Tibial artery (tissue), 4 donors: ENCODE data around the gene IFITM5.
A peak's percentile ranks its signal among the peaks of the same experiment; 100 is the strongest.

Experiments used
- DNase-seq, 2 donors: peaks; one replicate each; pipeline ENCODE4 v3.0.0-alpha.2; 2019
- H3K27ac ChIP-seq, 2 donors: fragments of 200-600 bp; sonication (generic) in 1 of 2; 1 replicate in 1 of 2; 2 replicates in 1 of 2; pipeline ENCODE4 v1.5.1; 2018 to 2019; ENCODE audit warnings: mild to moderate bottlenecking in 1 of 2
- H3K27me3 ChIP-seq, 2 donors: fragments of 200-600 bp; sonication (generic) in 1 of 2; one replicate each; pipeline versions ENCODE4 v1.5.1 to v1.6.0; 2016 to 2019
- H3K36me3 ChIP-seq, 3 donors: fragments of 200-600 bp; sonication (generic) in 2 of 3; one replicate each; pipeline ENCODE4 v1.5.1; 2016 to 2019; ENCODE audit warnings: mild to moderate bottlenecking in 2 of 3
- H3K4me1 ChIP-seq, 4 donors: fragments of 200-600 bp; sonication (generic) in 2 of 4; 1 replicate in 3 of 4; 2 replicates in 1 of 4; pipeline ENCODE4 v1.5.1; 2016 to 2019
- H3K4me3 ChIP-seq, 2 donors: fragments of 200-600 bp; sonication (generic) in 1 of 2; 1 replicate in 1 of 2; 2 replicates in 1 of 2; pipeline ENCODE4 v1.5.1; 2018 to 2019; ENCODE audit warnings: mild to moderate bottlenecking in 2 of 2
- H3K9me3 ChIP-seq, 3 donors: fragments of 200-600 bp; sonication (generic) in 1 of 3; one replicate each; pipeline ENCODE4 v1.5.1; 2016 to 2019
- CTCF ChIP-seq, 2 experiments: fragments of 200-600 bp in 1 of 2; fragments of 450-650 bp in 1 of 2; IDR thresholded peaks; one replicate each; pipeline ENCODE4 v1.5.1; 2017 to 2019; ENCODE audit warnings: antibody characterized with exemption in 2 of 2, mild to moderate bottlenecking in 1 of 2, moderate library complexity in 1 of 2
- intact Hi-C: fragments of 100-400 bp; cut with DNase I; formaldehyde crosslinking; loops from one replicate; pipeline ENCODE4 v1.15.0; 2023; ENCODE audit warnings: low total_unique reads

Gene IFITM5

DNA sequence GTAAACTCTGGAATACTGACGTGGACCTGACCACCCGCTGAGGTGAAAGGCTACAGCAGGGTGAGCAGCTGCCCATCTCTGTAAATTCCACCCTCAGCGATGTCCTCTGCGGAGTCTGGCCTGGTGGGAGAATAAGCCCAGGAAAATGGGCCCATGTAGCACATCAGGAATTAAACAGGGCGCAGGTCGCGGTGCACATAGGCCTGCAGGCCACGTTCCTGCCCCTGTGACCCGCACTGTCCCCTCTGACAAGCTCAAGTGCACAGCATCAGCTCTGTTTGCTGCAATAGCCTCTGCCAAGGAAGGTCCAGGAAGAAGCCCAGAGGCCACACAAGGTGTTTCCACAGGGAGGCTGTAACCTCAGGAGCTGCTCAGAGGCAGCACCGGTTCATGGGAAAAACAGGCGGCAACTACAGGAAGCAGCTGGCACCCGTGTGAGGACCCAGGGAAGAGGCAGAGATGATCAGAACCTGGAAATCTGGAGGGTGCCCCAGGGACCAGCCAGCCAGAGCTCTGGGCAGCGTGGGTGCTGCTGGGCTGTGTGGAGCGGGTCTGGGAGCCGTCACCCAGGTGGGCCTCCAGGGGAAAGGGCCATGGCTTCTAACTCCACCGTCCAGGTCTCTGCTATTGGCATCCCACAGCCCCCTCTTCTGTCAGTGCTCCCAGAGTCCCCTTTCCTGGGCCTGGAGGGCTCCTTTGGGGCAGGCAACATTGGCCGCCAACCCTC lies 7.5 kb upstream of the IFITM5 start:
- no peaks in the 10 kb centered on the region for H3K36me3 ChIP-seq
- H3K27ac ChIP-seq, result peak overlapping the region; percentile 67 to 79
- DNase-seq, result no peak
- no peaks in the 10 kb centered on the region for H3K27me3 ChIP-seq
- peaks cover 0 to 28% (median 12%) of the 10 kb centered on the region in 4 donors for H3K4me1 ChIP-seq
- no peak overlapping the region for H3K4me3 ChIP-seq
- no peaks in the 10 kb centered on the region for H3K9me3 ChIP-seq
- intact Hi-C loops, result loop anchor here (10.0 kb wide), 2 partner anchors 52 to 228 kb away; partner anchors contain the start of genes HRAS and LRRC56
- no peak for TF ChIP-seq CTCF (IDR thresholded peaks at IDR 0.05)

DNA sequence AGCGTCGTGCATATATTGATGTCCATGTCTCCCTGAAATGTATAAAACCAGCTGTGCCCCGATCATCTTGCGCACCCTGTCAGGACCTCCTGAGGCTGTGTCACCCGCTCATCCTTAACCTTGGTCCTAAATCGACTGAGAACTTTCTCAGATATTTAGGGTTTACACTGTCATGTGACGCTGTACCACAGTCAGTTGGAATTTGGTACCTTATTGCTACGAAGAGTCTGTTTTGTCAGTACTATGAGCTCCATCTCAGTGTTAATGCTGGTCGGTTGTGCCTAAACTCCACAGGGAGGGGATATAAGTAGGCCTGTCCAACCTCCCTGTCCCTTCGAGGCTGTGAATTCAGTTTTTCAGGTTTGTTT lies 6.5 kb upstream of the IFITM5 start:
- TF ChIP-seq CTCF (IDR thresholded peaks at IDR 0.05), result no peak
- DNase-seq, result no peak
- intact Hi-C loops, result loop anchor here (10.0 kb wide), 2 partner anchors 51 to 229 kb away; partner anchors contain the start of genes HRAS and LRRC56
- Histone ChIP-seq H3K36me3 (no peaks in the 10 kb centered on the region), H3K4me3 (no peak overlapping the region), H3K9me3 (no peaks in the 10 kb centered on the region), H3K27me3 (no peaks in the 10 kb centered on the region), H3K27ac (peak overlapping the region in 1 of 2 donors; percentile 28), H3K4me1 (peaks cover 0 to 25% (median 11%) of the 10 kb centered on the region in 4 donors)

DNA sequence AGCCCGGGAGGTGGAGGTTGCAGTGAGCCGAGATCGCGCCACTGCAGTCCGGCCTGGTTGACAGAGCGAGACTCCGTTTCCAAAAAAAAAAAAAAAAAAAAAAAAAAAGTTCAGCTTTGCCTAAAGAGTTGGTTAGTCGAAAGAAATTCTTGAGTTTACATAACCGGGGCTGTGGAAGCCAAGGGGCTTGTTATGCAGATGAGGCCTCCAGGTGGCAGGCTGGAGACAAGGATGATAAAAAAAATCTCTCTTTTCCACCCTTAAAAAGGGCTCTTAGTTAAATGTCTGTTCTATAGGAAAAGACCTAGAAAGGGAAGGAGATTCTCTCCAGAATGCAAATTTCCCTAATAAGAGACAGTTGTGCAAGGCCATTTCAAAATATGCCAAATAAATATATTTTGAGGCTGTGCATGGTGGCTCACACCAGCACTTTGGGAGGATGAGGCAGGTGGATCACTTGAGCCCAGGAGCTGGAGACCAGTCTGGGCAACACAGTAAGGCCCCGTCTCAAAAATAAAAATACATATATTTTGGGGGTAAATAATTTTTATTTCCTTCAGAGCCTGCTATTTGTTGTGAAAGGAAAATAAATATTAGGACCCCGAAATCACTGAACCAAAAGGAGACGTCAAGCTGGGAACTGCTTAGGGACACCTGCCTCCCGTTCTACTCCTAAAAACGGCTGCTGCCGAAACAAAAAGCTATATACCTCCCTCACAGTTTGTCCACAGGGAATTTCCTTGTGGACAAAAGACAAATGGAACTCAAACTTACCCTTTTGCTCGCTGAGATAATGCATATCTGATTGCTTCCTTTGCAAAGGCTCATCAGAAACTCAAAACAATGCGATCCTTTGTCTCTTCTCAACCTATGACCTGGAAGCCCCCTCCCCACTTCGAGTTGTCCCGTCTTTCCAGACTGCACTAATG lies 5.9 kb upstream of the IFITM5 start:
- H3K4me3 ChIP-seq, result no peak overlapping the region
- H3K4me1 ChIP-seq, result peaks cover 0 to 25% (median 11%) of the 10 kb centered on the region in 4 donors
- no peaks in the 10 kb centered on the region for H3K36me3 ChIP-seq
- intact Hi-C loops, result loop anchor here (5.0 to 10.0 kb wide), 3 partner anchors 50 to 230 kb away; partner anchors contain the start of genes HRAS and LRRC56
- no peaks in the 10 kb centered on the region for H3K9me3 ChIP-seq
- TF ChIP-seq CTCF (IDR thresholded peaks at IDR 0.05), result peak; percentile 59 to 77
- H3K27ac ChIP-seq, result no peak overlapping the region
- H3K27me3 ChIP-seq, result peaks cover 0 to 4% of the 10 kb centered on the region in 2 donors
- DNase-seq, result peak in 1 of 2 donors; percentile 77

DNA sequence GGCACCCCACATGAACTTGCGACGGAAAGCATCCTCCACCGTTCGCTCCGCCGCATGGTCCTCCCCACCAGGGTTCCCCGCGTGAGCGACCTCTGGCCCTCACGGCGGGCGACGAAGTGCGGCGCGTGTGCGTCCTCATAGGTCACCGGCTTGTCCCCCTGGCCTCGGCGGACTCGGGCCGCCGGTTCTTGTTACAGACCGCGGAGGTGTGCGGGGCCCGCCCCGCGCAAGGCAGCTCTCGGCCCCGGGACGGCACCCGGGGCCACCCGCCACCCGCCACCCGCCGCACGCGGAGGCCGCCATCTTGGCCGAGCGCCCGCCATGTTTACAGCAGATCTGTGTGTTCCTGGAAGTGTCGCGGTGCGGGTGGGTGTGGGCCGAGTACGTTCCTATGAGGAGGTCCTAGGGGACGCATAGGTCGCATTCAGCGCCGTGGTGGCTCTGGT lies 4.8 kb upstream of the IFITM5 start:
- DNase-seq, result no peak
- intact Hi-C loops, result loop anchor here (5.0 to 10.0 kb wide), 3 partner anchors 49 to 231 kb away; partner anchors contain the start of genes HRAS and LRRC56
- no peak overlapping the region for H3K4me3 ChIP-seq

More for the DNA sequence above, 4.8 kb upstream of the IFITM5 start:
- no peak overlapping the region for H3K27ac ChIP-seq
- H3K4me1 ChIP-seq, result peaks cover 0 to 15% (median 2%) of the 10 kb centered on the region in 4 donors
- no peaks in the 10 kb centered on the region for H3K36me3 ChIP-seq
- TF ChIP-seq CTCF (IDR thresholded peaks at IDR 0.05), result no peak
- H3K27me3 ChIP-seq, result peaks cover 0 to 15% of the 10 kb centered on the region in 2 donors
- no peaks in the 10 kb centered on the region for H3K9me3 ChIP-seq
